Activated naive CD8-positive, alpha-beta T cell treated with anti-CD3 and anti-CD28 coated beads, Interleukin-2, amount 10 ng/mL, durations not matched to agents 7 days and 5 days (primary cell): ENCODE measurements around the gene FGD3. TPM values are rescaled to one million over a fixed set of nuclear protein-coding genes. Genes with fewer than 3 reads are reported as not detected.

Experiments used
- ATAC-seq: fragments of 150-1000 bp; cut with Tn5 transposase; one replicate; pipeline ENCODE4 v1.10.0; 2021; ENCODE audit warnings: low read depth, moderate library complexity
- POLR2A ChIA-PET: fragments of 350-600 bp; sonication (Branson Sonifier 250); formaldehyde crosslinking; loops from one replicate; lab custom pipeline; 2021; ENCODE audit warnings: antibody characterized with exemption; lab: Charles Lee
- DNase-seq: peaks from one replicate; pipeline ENCODE4 v3.0.0; 2021
- H3K27ac Mint-ChIP-seq: one replicate; pipeline ENCODE4 v1.8.0; 2022; ENCODE audit warnings: mild to moderate bottlenecking, mixed read lengths
- H3K27me3 Mint-ChIP-seq: one replicate; pipeline ENCODE4 v1.8.0; 2022; ENCODE audit warnings: mild to moderate bottlenecking, moderate library complexity, mixed read lengths
- H3K36me3 Mint-ChIP-seq: one replicate; pipeline ENCODE4 v1.8.0; 2021; ENCODE audit warnings: mild to moderate bottlenecking, mixed read lengths
- H3K4me1 Mint-ChIP-seq: one replicate; pipeline ENCODE4 v1.8.0; 2021; ENCODE audit warnings: mixed read lengths
- H3K4me3 Mint-ChIP-seq: one replicate; pipeline ENCODE4 v1.8.0; 2022; ENCODE audit warnings: mild to moderate bottlenecking, moderate library complexity, mixed read lengths
- H3K9me3 Mint-ChIP-seq: one replicate; pipeline ENCODE4 v1.8.0; 2021; ENCODE audit warnings: mixed read lengths
- total RNA-seq, 2 experiments: library from RNA; stranded (reverse); gene quantifications; one replicate each; pipeline ENCODE4 v1.2.3, GENCODE V29; 2021

The FGD3 gene
- total RNA-seq, 2 experiments from 2014 or later: 160 to 161 TPM

GRCh38 chr9:92963831-92964606 lies 16.7 kb downstream of the FGD3 start:
- H3K4me1 Mint-ChIP-seq: peaks cover 47% of the 10 kb centered on the region
- DNase-seq: peak; percentile 79
- peaks cover 6% of the 10 kb centered on the region for H3K9me3 Mint-ChIP-seq
- POLR2A ChIA-PET: interaction anchor here (0.5 to 3.2 kb wide), 18 partner anchors 9 to 170 kb away, joined by 3 to 43 read pairs (median 4); partner anchors contain the start of gene NINJ1
- peak overlapping the region; percentile 92 for H3K4me3 Mint-ChIP-seq
- peak; percentile 63 for ATAC-seq
- peaks cover 43% of the 10 kb centered on the region for H3K36me3 Mint-ChIP-seq
- H3K27ac Mint-ChIP-seq: peak overlapping the region; percentile 99
- no peaks in the 10 kb centered on the region for H3K27me3 Mint-ChIP-seq

- H3K4me1 Mint-ChIP-seq: peaks cover 53% of the 10 kb centered on the region
- no peaks in the 10 kb centered on the region for H3K27me3 Mint-ChIP-seq
- POLR2A ChIA-PET: interaction anchor here (0.5 to 3.2 kb wide), 18 partner anchors 10 to 144 kb away, joined by 3 to 43 read pairs (median 4); no protein-coding TSS in a partner anchor
- ATAC-seq (peak; percentile 7), DNase-seq (peak; percentile 62)
- H3K27ac Mint-ChIP-seq: peak overlapping the region; percentile 99
- H3K9me3 Mint-ChIP-seq: peaks cover 6% of the 10 kb centered on the region
- H3K36me3 Mint-ChIP-seq: peaks cover 45% of the 10 kb centered on the region
- peak overlapping the region; percentile 92 for H3K4me3 Mint-ChIP-seq
These were observed 17.3 kb downstream of the FGD3 start for GRCh38 chr9:92964607-92965060.

- H3K36me3 Mint-ChIP-seq: peaks cover 42% of the 10 kb centered on the region
- POLR2A ChIA-PET: interaction anchor here (0.6 to 3.2 kb wide), 11 partner anchors 9 to 118 kb away, joined by 3 to 43 read pairs (median 5); no protein-coding TSS in a partner anchor
- peak overlapping the region; percentile 99 for H3K27ac Mint-ChIP-seq
- H3K4me3 Mint-ChIP-seq: peak overlapping the region; percentile 92
- DNase-seq (peak; percentile 63), ATAC-seq (peak; percentile 1)
- H3K9me3 Mint-ChIP-seq: peaks cover 6% of the 10 kb centered on the region
- peaks cover 53% of the 10 kb centered on the region for H3K4me1 Mint-ChIP-seq
- no peaks in the 10 kb centered on the region for H3K27me3 Mint-ChIP-seq
These were observed 17.9 kb downstream of the FGD3 start for GRCh38 chr9:92965061-92965758.

- Mint-ChIP-seq H3K36me3 (peaks cover 42% of the 10 kb centered on the region), H3K27me3 (no peaks in the 10 kb centered on the region), H3K4me3 (peak overlapping the region; percentile 92), H3K27ac (peak overlapping the region; percentile 99), H3K9me3 (peaks cover 6% of the 10 kb centered on the region), H3K4me1 (peaks cover 59% of the 10 kb centered on the region)
- ATAC-seq: no peak
- POLR2A ChIA-PET: interaction anchor here (0.7 to 3.2 kb wide), 10 partner anchors 12 to 98 kb away, joined by 3 to 43 read pairs (median 6); no protein-coding TSS in a partner anchor
- DNase-seq: no peak
These were observed 18.6 kb downstream of the FGD3 start for GRCh38 chr9:92965759-92966517.

GRCh38 chr9:92966518-92966800 lies 19.1 kb downstream of the FGD3 start:
- no peak for ATAC-seq
- Mint-ChIP-seq H3K9me3 (peaks cover 5% of the 10 kb centered on the region), H3K36me3 (peaks cover 42% of the 10 kb centered on the region), H3K27ac (peak overlapping the region; percentile 99), H3K27me3 (no peaks in the 10 kb centered on the region), H3K4me3 (peak overlapping the region; percentile 92), H3K4me1 (peaks cover 62% of the 10 kb centered on the region)
- DNase-seq: no peak
- POLR2A ChIA-PET: interaction anchor here (0.7 to 3.2 kb wide), 7 partner anchors 12 to 98 kb away, joined by 3 to 43 read pairs (median 6); no protein-coding TSS in a partner anchor

GRCh38 chr9:92968081-92968480 lies 20.8 kb downstream of the FGD3 start:
- POLR2A ChIA-PET: interaction anchor here (0.7 to 3.0 kb wide), 5 partner anchors 12 to 96 kb away, joined by 3 to 8 read pairs (median 5); no protein-coding TSS in a partner anchor
- Mint-ChIP-seq H3K4me1 (peaks cover 63% of the 10 kb centered on the region), H3K9me3 (no peaks in the 10 kb centered on the region), H3K36me3 (peaks cover 43% of the 10 kb centered on the region), H3K27me3 (no peaks in the 10 kb centered on the region), H3K4me3 (peak overlapping the region; percentile 92), H3K27ac (peak overlapping the region; percentile 99)
- no peak for ATAC-seq
- DNase-seq: no peak

- Mint-ChIP-seq H3K4me1 (peaks cover 73% of the 10 kb centered on the region), H3K9me3 (no peaks in the 10 kb centered on the region), H3K4me3 (peak overlapping the region; percentile 92), H3K27me3 (no peaks in the 10 kb centered on the region), H3K27ac (peak overlapping the region; percentile 99), H3K36me3 (peaks cover 49% of the 10 kb centered on the region)
- ATAC-seq: no peak
- POLR2A ChIA-PET: interaction anchor here (1.0 to 3.0 kb wide), 2 partner anchors 15 to 51 kb away, joined by 3 to 8 read pairs; no protein-coding TSS in a partner anchor
- DNase-seq: no peak
These were observed 22.5 kb downstream of the FGD3 start for GRCh38 chr9:92969516-92970466.

GRCh38 chr9:92970467-92970923 lies 23.2 kb downstream of the FGD3 start:
- POLR2A ChIA-PET: interaction anchor here (1.3 kb wide), 1 partner anchor 10 kb away, joined by 7 read pairs; no protein-coding TSS in a partner anchor
- Mint-ChIP-seq H3K9me3 (no peaks in the 10 kb centered on the region), H3K27me3 (no peaks in the 10 kb centered on the region), H3K4me1 (peaks cover 74% of the 10 kb centered on the region), H3K36me3 (peaks cover 47% of the 10 kb centered on the region), H3K27ac (peak overlapping the region; percentile 99), H3K4me3 (peak overlapping the region; percentile 92)
- DNase-seq (no peak), ATAC-seq (no peak)

GRCh38 chr9:92971121-92971520 lies 23.8 kb downstream of the FGD3 start:
- no peak for ATAC-seq
- H3K4me3 Mint-ChIP-seq: peak overlapping the region; percentile 92

GRCh38 chr9:92971776-92972175 lies 24.5 kb downstream of the FGD3 start:
- H3K9me3 Mint-ChIP-seq: no peaks in the 10 kb centered on the region
- POLR2A ChIA-PET: interaction anchor here (0.5 to 1.3 kb wide), 3 partner anchors 8 to 10 kb away, joined by 4 to 9 read pairs (median 7); no protein-coding TSS in a partner anchor
- DNase-seq (no peak), ATAC-seq (no peak)
- H3K36me3 Mint-ChIP-seq: peaks cover 41% of the 10 kb centered on the region
- H3K27me3 Mint-ChIP-seq: no peaks in the 10 kb centered on the region
- H3K4me3 Mint-ChIP-seq: peak overlapping the region; percentile 79
- H3K27ac Mint-ChIP-seq: peak overlapping the region; percentile 89
- H3K4me1 Mint-ChIP-seq: peaks cover 75% of the 10 kb centered on the region

More at GRCh38 chr9:92971121-92971520, 23.8 kb downstream of the FGD3 start:
- Mint-ChIP-seq H3K27me3 (no peaks in the 10 kb centered on the region), H3K36me3 (peaks cover 45% of the 10 kb centered on the region), H3K4me1 (peaks cover 77% of the 10 kb centered on the region), H3K9me3 (no peaks in the 10 kb centered on the region), H3K27ac (peak overlapping the region; percentile 88)
- POLR2A ChIA-PET: interaction anchor here (0.5 to 1.3 kb wide), 3 partner anchors 8 to 9 kb away, joined by 4 to 9 read pairs (median 7); no protein-coding TSS in a partner anchor
- DNase-seq: no peak

- DNase-seq (no peak), ATAC-seq (no peak)
- Mint-ChIP-seq H3K4me3 (peak overlapping the region; percentile 79), H3K27me3 (no peaks in the 10 kb centered on the region), H3K27ac (peak overlapping the region; percentile 76), H3K9me3 (no peaks in the 10 kb centered on the region), H3K36me3 (peaks cover 45% of the 10 kb centered on the region), H3K4me1 (peaks cover 71% of the 10 kb centered on the region)
- POLR2A ChIA-PET: interaction anchor here (1.2 to 2.0 kb wide), 2 partner anchors 9 to 16 kb away, joined by 3 to 7 read pairs; no protein-coding TSS in a partner anchor
These were observed 26.4 kb downstream of the FGD3 start for GRCh38 chr9:92973700-92974099.
